Parathyroid adenoma (tissue), 2 donors: Measurements from ENCODE around the gene HINT3.
A peak's percentile ranks its signal among the peaks of the same experiment; 100 is the strongest.

ENCODE experiments used
- H2AFZ ChIP-seq: fragments of 300-600 bp; sonication (generic); one replicate; pipeline ENCODE4 v1.7.0; 2017; ENCODE audit warnings: antibody characterized with exemption, mild to moderate bottlenecking
- H3K27ac ChIP-seq: fragments of 300-600 bp; sonication (generic); one replicate; pipeline ENCODE4 v1.7.0; 2017
- H3K27me3 ChIP-seq: fragments of 300-600 bp; sonication (generic); one replicate; pipeline ENCODE4 v1.7.0; 2017; ENCODE audit warnings: low read length; ENCODE audit not compliant: control insufficient read depth, insufficient read depth
- H3K36me3 ChIP-seq: fragments of 300-600 bp; sonication (generic); one replicate; pipeline ENCODE4 v1.7.0; 2017; ENCODE audit warnings: low read length; ENCODE audit not compliant: control insufficient read depth, insufficient read depth
- H3K4me1 ChIP-seq: fragments of 300-600 bp; sonication (generic); one replicate; pipeline ENCODE4 v1.7.0; 2017; ENCODE audit warnings: control low read depth
- H3K4me2 ChIP-seq: fragments of 300-600 bp; sonication (generic); one replicate; pipeline ENCODE4 v1.7.0; 2017; ENCODE audit warnings: low read length
- H3K4me3 ChIP-seq: fragments of 300-600 bp; sonication (generic); one replicate; pipeline ENCODE4 v1.7.0; 2017; ENCODE audit warnings: low read depth, low read length
- H3K79me2 ChIP-seq: fragments of 300-600 bp; sonication (generic); one replicate; pipeline ENCODE4 v1.7.0; 2017; ENCODE audit warnings: control low read depth
- H3K9ac ChIP-seq: fragments of 300-600 bp; sonication (generic); one replicate; pipeline ENCODE4 v1.7.0; 2017; ENCODE audit warnings: mild to moderate bottlenecking
- H3K9me3 ChIP-seq: fragments of 300-600 bp; sonication (generic); one replicate; pipeline ENCODE4 v1.7.0; 2017; ENCODE audit warnings: low read length; ENCODE audit not compliant: control insufficient read depth
- TF ChIP-seq, protein P1 (sequence below): fragments of 300-600 bp; sonication (generic); IDR thresholded peaks from one replicate; pipeline ENCODE4 v1.7.0; 2017; ENCODE audit warnings: antibody characterized with exemption, mild to moderate bottlenecking
- donor health status: primary hyperparathyroidism.

Gene HINT3

DNA sequence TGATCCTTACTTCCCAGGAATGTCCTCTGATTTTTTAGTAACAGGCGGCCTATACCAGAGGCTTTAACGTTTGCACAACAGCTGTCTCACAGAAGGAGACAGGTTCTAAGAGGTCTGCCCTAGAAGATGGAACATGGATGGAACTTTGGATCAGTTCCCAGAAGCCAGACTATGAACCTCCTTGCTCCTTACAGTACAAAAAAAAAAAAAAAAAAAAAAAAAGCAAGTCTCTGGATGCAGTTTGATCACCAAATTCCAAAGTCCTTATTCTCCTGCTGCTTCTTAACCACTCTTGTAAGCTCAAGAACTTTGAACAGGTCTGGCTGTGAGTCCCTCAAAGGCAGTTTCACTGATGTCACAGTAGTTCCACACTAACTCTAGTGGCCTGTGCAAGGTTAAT, 27.7 kb downstream of the HINT3 start:
- no peaks in the 10 kb centered on the region for H3K9me3 ChIP-seq
- H3K4me1 ChIP-seq = peaks cover 8% of the 10 kb centered on the region
- H3K27me3 ChIP-seq = no peaks in the 10 kb centered on the region
- no peak overlapping the region for H3K9ac ChIP-seq
- no peak overlapping the region for H3K27ac ChIP-seq
- no peak overlapping the region for H3K4me2 ChIP-seq
- no peak overlapping the region for H2AFZ ChIP-seq
- H3K36me3 ChIP-seq = no peaks in the 10 kb centered on the region
- H3K4me3 ChIP-seq = no peak overlapping the region
- TF ChIP-seq, protein P1, sequence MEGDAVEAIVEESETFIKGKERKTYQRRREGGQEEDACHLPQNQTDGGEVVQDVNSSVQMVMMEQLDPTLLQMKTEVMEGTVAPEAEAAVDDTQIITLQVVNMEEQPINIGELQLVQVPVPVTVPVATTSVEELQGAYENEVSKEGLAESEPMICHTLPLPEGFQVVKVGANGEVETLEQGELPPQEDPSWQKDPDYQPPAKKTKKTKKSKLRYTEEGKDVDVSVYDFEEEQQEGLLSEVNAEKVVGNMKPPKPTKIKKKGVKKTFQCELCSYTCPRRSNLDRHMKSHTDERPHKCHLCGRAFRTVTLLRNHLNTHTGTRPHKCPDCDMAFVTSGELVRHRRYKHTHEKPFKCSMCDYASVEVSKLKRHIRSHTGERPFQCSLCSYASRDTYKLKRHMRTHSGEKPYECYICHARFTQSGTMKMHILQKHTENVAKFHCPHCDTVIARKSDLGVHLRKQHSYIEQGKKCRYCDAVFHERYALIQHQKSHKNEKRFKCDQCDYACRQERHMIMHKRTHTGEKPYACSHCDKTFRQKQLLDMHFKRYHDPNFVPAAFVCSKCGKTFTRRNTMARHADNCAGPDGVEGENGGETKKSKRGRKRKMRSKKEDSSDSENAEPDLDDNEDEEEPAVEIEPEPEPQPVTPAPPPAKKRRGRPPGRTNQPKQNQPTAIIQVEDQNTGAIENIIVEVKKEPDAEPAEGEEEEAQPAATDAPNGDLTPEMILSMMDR = no peak
- peaks cover 2% of the 10 kb centered on the region for H3K79me2 ChIP-seq

- TF ChIP-seq, protein P1 = no peak
- peak overlapping the region; percentile 89 for H3K4me3 ChIP-seq
- no peaks in the 10 kb centered on the region for H3K36me3 ChIP-seq
- H3K9ac ChIP-seq = no peak overlapping the region
- no peaks in the 10 kb centered on the region for H3K27me3 ChIP-seq
- H3K4me1 ChIP-seq = peaks cover 8% of the 10 kb centered on the region
- no peaks in the 10 kb centered on the region for H3K9me3 ChIP-seq
- H3K27ac ChIP-seq = peak overlapping the region; percentile 68
- H3K79me2 ChIP-seq = peaks cover 2% of the 10 kb centered on the region
- peak overlapping the region; percentile 91 for H3K4me2 ChIP-seq
- H2AFZ ChIP-seq = peak overlapping the region; percentile 87
Measured at GRCh38 chr6:125985522-125985921, 29.0 kb downstream of the HINT3 start.

GRCh38 chr6:125985979-125986300, 29.4 kb downstream of the HINT3 start:
- Histone ChIP-seq H3K4me1 (peaks cover 8% of the 10 kb centered on the region), H3K36me3 (no peaks in the 10 kb centered on the region), H3K9me3 (no peaks in the 10 kb centered on the region), H3K27me3 (no peaks in the 10 kb centered on the region), H3K4me2 (peak overlapping the region; percentile 91), H3K4me3 (peak overlapping the region; percentile 89), H3K9ac (no peak overlapping the region), H3K27ac (peak overlapping the region; percentile 68), H2AFZ (peak overlapping the region; percentile 87), H3K79me2 (peaks cover 2% of the 10 kb centered on the region)
- TF ChIP-seq, protein P1 = no peak

- H3K27me3 ChIP-seq = no peaks in the 10 kb centered on the region
- H3K27ac ChIP-seq = peak within 1 kb of the TSS; percentile 68
- TF ChIP-seq, protein P1 = no peak
- H2AFZ ChIP-seq = peak within 1 kb of the TSS; percentile 87
- peaks cover 8% of the 10 kb centered on the region for H3K4me1 ChIP-seq
- peak within 1 kb of the TSS; percentile 91 for H3K4me2 ChIP-seq
- no peaks in the 10 kb centered on the region for H3K36me3 ChIP-seq
- H3K9me3 ChIP-seq = no peaks in the 10 kb centered on the region
- peaks cover 2% of the 10 kb centered on the region for H3K79me2 ChIP-seq
- no peak within 1 kb of the TSS for H3K9ac ChIP-seq
- H3K4me3 ChIP-seq = peak within 1 kb of the TSS; percentile 89
Measured at GRCh38 chr6:125986301-125987025, 29.9 kb downstream of the HINT3 start, which contains the start of gene TRMT11. Gene TRMT11 (plus strand): TSS chr6:125986540. CDS start chr6:125986551, 11 bp downstream.
